Smooth muscle cell (in vitro differentiated cells): Measurements from ENCODE around the gene MAP3K20. TPM values are rescaled to one million over a fixed set of nuclear protein-coding genes. Genes with fewer than 3 reads are reported as not detected.

Experiments used
- DNase-seq: peaks from one replicate; lab custom pipeline; 2025; ENCODE audit not compliant: unreplicated experiment; lab: John Stamatoyannopoulos, UW
- H2AFZ ChIP-seq: fragments of 200-600 bp; sonication (generic); 2 replicates; pipeline ENCODE4 v1.6.0; 2016; ENCODE audit warnings: antibody characterized with exemption, low read depth, mild to moderate bottlenecking
- H3F3A ChIP-seq: fragments of 200-600 bp; sonication (generic); 2 replicates; pipeline ENCODE4 v1.6.0; 2017; ENCODE audit warnings: antibody characterized with exemption, low read depth
- H3K27ac ChIP-seq: fragments of 200-600 bp; sonication (generic); 2 replicates; pipeline ENCODE4 v1.5.1; 2016; ENCODE audit warnings: low read depth, mild to moderate bottlenecking
- H3K27me3 ChIP-seq: fragments of 200-600 bp; sonication (generic); 2 replicates; pipeline ENCODE4 v1.6.1; 2016; ENCODE audit warnings: low read depth, mild to moderate bottlenecking
- H3K36me3 ChIP-seq: fragments of 200-600 bp; sonication (generic); 2 replicates; pipeline ENCODE4 v1.5.1; 2016; ENCODE audit warnings: low read depth
- H3K4me1 ChIP-seq: fragments of 200-600 bp; sonication (generic); 2 replicates; pipeline ENCODE4 v1.5.1; 2016; ENCODE audit warnings: low read depth
- H3K4me2 ChIP-seq: fragments of 200-600 bp; sonication (generic); 2 replicates; pipeline ENCODE4 v1.6.0; 2016; ENCODE audit warnings: mild to moderate bottlenecking
- H3K4me3 ChIP-seq: fragments of 200-600 bp; sonication (generic); 2 replicates; pipeline ENCODE4 v1.5.1; 2016; ENCODE audit warnings: mild to moderate bottlenecking
- H3K79me2 ChIP-seq: fragments of 200-600 bp; sonication (generic); 2 replicates; pipeline ENCODE4 v1.6.0; 2016; ENCODE audit warnings: low read depth, mild to moderate bottlenecking
- H3K9ac ChIP-seq: fragments of 200-600 bp; sonication (generic); 2 replicates; pipeline ENCODE4 v1.6.0; 2016; ENCODE audit warnings: low read depth
- H3K9me3 ChIP-seq: fragments of 200-600 bp; sonication (generic); replicated peaks from 2 replicates; pipeline ENCODE4 v1.5.1; 2016; ENCODE audit warnings: low read depth
- H4K20me1 ChIP-seq: fragments of 200-600 bp; sonication (generic); 2 replicates; pipeline ENCODE4 v1.6.0; 2016; ENCODE audit warnings: low read depth
- CTCF ChIP-seq: fragments of 200-600 bp; sonication (generic); IDR thresholded peaks from 2 replicates; pipeline ENCODE4 v1.5.1; 2017; ENCODE audit warnings: borderline replicate concordance, mild to moderate bottlenecking, antibody characterized with exemption; ENCODE audit not compliant: insufficient read depth, poor library complexity, severe bottlenecking
- WGBS: methylation state at CpG from one replicate; pipeline ENCODE4 v1.1.7; 2016; ENCODE audit warnings: low lambda C conversion rate; 5-methylcytosine and 5-hydroxymethylcytosine counted together
- polyA plus RNA-seq: library from polyadenylated mRNA; unstranded; fragments of >200 nt; fragmentation: Nextera tagmentation; extraction: Ambion mirVana; gene quantifications from 2 replicates; pipeline ENCODE4 v1.2.1, GENCODE V29; 2016
- total RNA-seq: library from RNA; depleted of rRNA; stranded (reverse); fragments of >200 nt; gene quantifications from 2 replicates; pipeline ENCODE4 v1.2.3, GENCODE V29; 2014

MAP3K20 gene
- total and polyA plus RNA-seq, 2 experiments from 2014 or later, result 25.8 to 29.2 TPM

GRCh38 chr2:173054466-173054865, 21.2 kb upstream of the MAP3K20 start:
- H3K79me2 ChIP-seq, result no peaks in the 10 kb centered on the region
- peaks cover 11% of the 10 kb centered on the region for H3K4me1 ChIP-seq
- H3K27me3 ChIP-seq, result no peaks in the 10 kb centered on the region
- no peak overlapping the region for H3K9ac ChIP-seq
- H3K27ac ChIP-seq, result peak overlapping the region; percentile 14
- 69% methylated on average over 3 of the region's 3 CpGs for WGBS
- H3K9me3 ChIP-seq, result no peaks in the 10 kb centered on the region
- no peak overlapping the region for H2AFZ ChIP-seq
- no peak for DNase-seq
- no peaks in the 10 kb centered on the region for H4K20me1 ChIP-seq
- H3K4me2 ChIP-seq, result peak overlapping the region; percentile 33
- no peak for TF ChIP-seq CTCF
- no peaks in the 10 kb centered on the region for H3K36me3 ChIP-seq
- H3K4me3 ChIP-seq, result no peak overlapping the region
- H3F3A ChIP-seq, result peaks cover 14% of the 10 kb centered on the region

- DNase-seq, result no peak
- Histone ChIP-seq H3K4me1 (peaks cover 5% of the 10 kb centered on the region), H4K20me1 (no peaks in the 10 kb centered on the region), H2AFZ (no peak overlapping the region), H3K9me3 (no peaks in the 10 kb centered on the region), H3K4me2 (no peak overlapping the region), H3K27me3 (no peaks in the 10 kb centered on the region), H3K79me2 (no peaks in the 10 kb centered on the region), H3K36me3 (no peaks in the 10 kb centered on the region), H3K9ac (no peak overlapping the region), H3K4me3 (no peak overlapping the region), H3K27ac (no peak overlapping the region), H3F3A (no peaks in the 10 kb centered on the region)
- WGBS, result 85% methylated on average over 4 of the region's 4 CpGs
- TF ChIP-seq CTCF, result no peak
These were observed 18.8 kb upstream of the MAP3K20 start for GRCh38 chr2:173056705-173057364.

- Histone ChIP-seq H3K4me3 (no peak overlapping the region), H4K20me1 (no peaks in the 10 kb centered on the region), H3K27ac (no peak overlapping the region), H3K79me2 (no peaks in the 10 kb centered on the region), H2AFZ (no peak overlapping the region), H3K9me3 (no peaks in the 10 kb centered on the region), H3K36me3 (no peaks in the 10 kb centered on the region), H3K4me1 (peaks cover 5% of the 10 kb centered on the region), H3K9ac (no peak overlapping the region), H3K27me3 (no peaks in the 10 kb centered on the region), H3F3A (no peaks in the 10 kb centered on the region), H3K4me2 (no peak overlapping the region)
- no peak for TF ChIP-seq CTCF
- no peak for DNase-seq
These were observed 17.5 kb upstream of the MAP3K20 start for GRCh38 chr2:173058097-173058496.

- Histone ChIP-seq H3K9ac (no peak overlapping the region), H3F3A (no peaks in the 10 kb centered on the region), H3K27ac (no peak overlapping the region), H3K9me3 (no peaks in the 10 kb centered on the region), H4K20me1 (no peaks in the 10 kb centered on the region), H3K27me3 (no peaks in the 10 kb centered on the region), H3K4me3 (no peak overlapping the region), H2AFZ (no peak overlapping the region), H3K4me1 (peaks cover 5% of the 10 kb centered on the region), H3K4me2 (no peak overlapping the region), H3K36me3 (no peaks in the 10 kb centered on the region), H3K79me2 (no peaks in the 10 kb centered on the region)
- WGBS, result 91% methylated on average over 2 of the region's 2 CpGs
- no peak for TF ChIP-seq CTCF
- DNase-seq, result no peak
These were observed 17.0 kb upstream of the MAP3K20 start for GRCh38 chr2:173058673-173059072.
